SHP77 (cell line): ENCODE measurements around the gene TSPEAR.

ENCODE experiments used
- DNase-seq, 2 experiments: peaks; one replicate each; lab custom pipeline; 2025; lab: John Stamatoyannopoulos, UW

The TSPEAR gene

GRCh38 chr21:44711327-44712202, at the start of gene TSPEAR:
Gene TSPEAR, minus strand, starts transcription at chr21:44711572. Its CDS starts 58 bp downstream, at chr21:44711514.
- DNase-seq, result peak in 1 of 2 experiments; percentile 46

GRCh38 chr21:44760376-44760775, 49.0 kb upstream of the TSPEAR start:
- DNase-seq, result no peak

DNA sequence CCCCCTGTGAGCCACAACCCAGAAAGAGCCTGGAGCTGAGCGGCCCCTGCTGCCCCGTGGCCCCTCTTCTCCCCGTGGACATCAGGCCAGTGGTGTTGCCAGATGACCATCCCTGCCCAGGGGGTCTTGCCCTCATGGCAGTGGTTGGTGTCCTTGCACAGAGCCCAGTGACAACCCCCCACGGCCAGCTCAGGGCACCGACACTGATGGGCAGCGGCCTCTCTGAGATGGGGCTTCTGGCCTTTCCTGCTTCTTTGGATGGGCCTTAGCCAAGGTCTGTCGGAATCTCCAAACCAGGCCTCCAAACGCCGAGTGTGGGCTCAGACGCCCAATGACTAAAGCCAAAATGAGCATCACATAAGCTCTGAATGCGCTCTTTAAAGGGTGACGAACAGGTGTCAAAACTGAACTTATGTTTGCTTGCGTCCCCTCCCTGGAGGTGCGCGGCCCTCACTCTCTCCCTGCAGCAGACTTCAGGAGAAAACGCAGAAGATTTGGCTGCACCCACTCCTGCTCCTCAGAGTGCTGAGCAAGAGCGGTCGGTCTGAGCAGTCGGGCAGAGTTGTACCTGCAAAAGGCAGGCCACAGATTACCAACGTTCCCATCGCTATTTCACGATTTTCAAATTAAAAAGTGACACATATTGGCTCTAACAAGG, 48.4 kb upstream of the TSPEAR start:
- no peak for DNase-seq

DNA sequence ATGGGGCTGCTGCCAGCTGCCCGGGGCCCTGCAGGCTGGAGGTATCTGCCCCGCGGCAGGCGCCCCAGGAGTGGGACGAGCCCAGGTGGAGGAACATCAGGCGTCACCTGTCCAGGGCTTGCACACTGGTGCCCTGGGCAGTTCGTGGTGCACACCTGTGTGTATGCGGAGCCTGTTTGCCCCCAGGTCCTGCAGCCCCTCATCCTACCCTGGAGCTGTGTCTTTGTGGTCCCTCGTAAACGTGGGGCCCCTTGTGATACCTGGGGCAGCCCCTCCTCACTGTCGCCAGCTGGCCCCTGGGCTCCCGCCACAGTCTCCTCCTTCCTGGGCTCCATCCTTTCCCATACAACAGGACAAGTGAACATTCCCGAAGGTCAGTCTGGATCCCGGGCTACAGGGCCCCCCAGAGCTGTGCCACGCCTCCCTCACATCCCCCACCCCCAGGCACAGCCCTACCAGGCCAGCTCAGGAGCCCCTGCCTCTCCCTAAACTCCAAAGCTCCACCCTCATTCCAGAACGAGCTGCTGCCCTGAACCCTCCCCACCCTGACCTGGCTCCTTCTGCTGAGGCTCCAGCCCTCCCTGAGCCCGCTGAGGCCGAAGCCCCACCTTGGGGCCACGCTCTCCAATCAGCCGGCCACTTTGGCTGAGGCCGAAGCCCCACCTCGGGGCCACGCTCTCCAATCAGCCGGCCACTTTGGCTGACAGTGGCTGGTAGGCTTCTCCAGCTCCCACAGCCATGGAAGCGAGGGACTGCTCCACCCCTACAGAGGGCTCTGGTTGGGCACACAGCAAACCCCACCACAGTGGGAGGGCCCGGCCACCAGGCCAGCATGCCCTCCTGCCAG, 47.6 kb upstream of the TSPEAR start:
- DNase-seq, result no peak

GRCh38 chr21:44758141-44758561, 46.8 kb upstream of the TSPEAR start:
- no peak for DNase-seq

DNA sequence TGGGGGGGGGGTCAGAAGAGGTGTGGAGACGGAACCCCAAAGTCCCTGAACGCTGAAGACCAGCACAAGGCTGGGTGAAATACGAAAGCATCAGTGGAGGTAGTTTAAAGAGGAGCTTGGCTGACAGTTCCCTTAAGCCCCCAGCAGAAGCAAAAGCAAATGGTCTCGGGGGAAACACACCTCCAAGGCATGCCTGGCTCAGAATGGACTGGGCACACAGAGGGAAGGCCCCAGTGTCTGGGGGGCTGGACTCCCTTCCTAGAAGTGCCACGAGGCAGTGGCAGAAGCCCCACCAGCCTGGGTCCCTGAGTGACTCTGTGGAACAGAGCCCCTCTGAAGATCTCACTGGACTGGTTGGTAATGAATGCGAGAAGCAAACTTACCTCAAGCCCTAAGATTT, 46.4 kb upstream of the TSPEAR start:
- no peak for DNase-seq

GRCh38 chr21:44756423-44757185, 45.2 kb upstream of the TSPEAR start:
- no peak for DNase-seq

GRCh38 chr21:44755227-44755626, 43.9 kb upstream of the TSPEAR start:
- no peak for DNase-seq

DNA sequence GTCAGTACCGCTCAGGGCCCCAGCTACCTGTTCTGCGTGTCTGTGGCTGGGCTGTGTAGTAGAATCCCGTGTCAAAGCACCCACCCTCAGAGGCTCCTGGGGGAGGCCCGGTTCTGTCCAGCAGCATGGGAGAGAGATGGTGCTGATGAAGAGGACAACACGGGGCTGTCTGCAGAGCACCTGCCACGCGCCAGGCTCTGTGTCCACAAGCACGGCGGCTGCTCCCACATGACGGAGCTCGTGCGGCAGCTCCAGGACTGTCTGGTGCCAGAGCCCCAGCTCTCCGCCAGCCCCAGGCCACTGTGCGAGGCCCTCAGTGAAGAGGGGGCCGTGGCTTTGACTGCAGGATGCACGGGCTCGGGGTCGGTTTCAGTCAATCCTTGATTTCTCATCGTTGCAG, 42.0 kb upstream of the TSPEAR start:
- DNase-seq, result no peak

DNA sequence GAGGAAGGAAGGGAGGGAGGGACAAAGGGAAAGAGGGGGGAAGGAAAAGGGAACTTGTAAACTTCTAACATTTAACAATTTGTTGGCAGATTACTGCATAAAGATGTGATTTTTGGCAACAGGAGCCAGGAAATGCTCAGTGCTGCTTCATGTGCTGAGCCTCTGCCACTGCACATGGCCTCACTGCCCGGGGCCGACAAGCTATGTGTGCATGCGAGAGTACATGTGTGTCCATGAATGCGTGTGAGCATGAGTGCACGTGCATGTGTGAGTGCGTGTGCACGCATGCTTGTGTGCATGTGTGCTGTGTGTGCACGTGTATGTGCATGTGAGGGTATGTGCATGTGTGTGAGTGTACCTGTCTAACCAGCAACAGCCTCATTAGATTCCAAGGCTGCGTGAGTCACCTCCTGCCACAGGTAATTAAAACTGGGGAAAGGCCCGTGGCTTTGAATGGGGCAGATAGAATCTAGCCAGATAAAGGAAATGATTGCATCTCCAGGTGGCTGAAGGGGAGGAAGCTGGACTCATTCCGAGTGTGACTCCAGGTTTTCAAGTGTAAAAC, 41.4 kb upstream of the TSPEAR start:
- DNase-seq, result no peak

DNA sequence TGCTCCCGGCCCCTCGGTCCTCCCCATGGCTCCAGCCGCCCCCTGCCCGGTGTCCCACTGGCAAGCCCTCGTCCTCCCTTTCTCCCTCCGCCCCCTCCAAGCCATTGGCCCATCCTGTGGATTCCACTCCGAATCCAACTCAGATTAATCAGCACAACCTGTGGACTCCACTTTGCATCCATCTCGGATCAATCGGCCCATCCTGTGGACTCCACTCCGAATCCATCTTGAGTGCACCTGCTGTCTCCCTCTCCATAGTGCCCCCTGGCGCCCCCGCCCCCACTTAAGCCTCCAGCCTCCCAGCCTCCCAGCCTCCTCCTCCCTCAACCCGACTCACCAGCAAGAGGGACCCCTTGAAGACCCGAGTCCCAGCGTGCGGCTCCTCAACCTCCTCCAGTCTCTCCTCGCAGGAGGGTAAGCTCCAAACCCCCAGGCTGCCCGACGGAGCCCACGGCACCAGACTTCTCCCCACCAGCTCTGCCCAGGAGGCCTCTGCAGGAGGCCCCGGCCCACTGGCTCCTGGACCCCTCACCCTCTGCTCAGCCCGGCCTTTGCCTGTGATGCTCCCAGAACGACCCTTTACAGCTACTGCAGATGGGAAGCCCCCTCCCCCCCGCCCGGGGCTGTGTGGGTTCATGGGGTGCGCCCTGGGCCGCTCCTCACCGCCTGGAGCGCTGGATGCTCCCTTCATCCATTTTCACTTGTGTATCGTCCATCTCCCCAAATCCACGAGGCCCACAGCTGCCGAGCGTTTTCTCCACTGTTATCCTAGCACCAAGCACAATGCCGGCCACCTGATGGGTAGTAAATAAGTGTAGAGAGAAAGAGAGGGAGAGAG, 40.6 kb upstream of the TSPEAR start:
- DNase-seq, result no peak

GRCh38 chr21:44751186-44751798, 39.9 kb upstream of the TSPEAR start:
- no peak for DNase-seq

- no peak for DNase-seq
These were observed 39.3 kb upstream of the TSPEAR start for GRCh38 chr21:44750675-44751025.

GRCh38 chr21:44749759-44750674, 38.6 kb upstream of the TSPEAR start:
- DNase-seq, result no peak

DNA sequence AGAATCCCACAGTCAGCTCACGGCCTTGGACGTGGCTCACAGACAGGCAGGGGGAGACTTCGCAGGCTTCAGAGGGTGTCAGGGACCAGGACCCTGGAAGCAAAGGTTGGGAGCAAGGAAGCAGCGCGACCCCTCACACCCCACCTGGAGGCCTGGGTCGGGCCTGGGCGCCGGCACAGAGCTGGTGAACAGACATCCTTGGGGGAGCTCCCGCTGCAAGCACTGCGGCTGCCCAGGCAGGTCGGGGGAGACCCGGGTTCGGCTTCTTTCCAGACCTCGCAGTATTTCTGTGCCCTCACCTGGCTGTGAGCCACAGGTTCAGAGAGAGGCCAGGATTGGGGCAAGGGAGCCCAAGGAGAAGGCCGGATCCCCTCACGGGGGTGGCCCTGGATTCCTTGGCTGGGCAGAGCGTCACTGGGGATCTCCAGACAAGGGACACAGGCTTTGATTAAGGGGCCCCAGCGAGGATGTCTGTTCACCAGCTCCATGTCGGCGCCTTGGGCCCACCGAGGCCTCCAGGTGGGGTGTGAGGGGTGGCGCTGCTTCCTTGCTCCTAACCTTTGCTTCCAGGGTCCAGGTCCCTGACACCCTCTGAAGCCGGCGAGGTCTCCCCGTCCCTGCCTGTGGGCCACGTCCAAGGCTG, 37.9 kb upstream of the TSPEAR start:
- no peak for DNase-seq

DNA sequence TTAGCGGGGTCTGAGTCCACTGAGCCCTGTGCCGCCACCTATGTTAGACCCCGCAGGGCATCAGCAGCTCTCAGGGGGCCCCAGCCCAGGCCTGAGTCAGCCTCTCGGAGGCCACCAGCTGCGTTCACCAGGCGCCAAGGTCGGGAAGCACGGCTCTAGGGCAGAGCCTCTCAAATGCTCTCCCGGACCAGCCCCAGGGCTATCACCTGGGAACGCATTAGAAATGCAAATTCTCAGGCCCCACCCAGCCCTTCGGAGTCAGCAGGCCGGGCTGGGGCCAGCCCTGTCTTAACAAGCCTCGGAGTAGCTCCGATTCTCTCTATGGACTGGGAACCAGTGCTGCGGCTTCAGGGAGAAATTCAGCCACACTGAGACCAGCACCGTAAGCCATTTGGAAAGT, 37.2 kb upstream of the TSPEAR start:
- DNase-seq, result no peak

DNA sequence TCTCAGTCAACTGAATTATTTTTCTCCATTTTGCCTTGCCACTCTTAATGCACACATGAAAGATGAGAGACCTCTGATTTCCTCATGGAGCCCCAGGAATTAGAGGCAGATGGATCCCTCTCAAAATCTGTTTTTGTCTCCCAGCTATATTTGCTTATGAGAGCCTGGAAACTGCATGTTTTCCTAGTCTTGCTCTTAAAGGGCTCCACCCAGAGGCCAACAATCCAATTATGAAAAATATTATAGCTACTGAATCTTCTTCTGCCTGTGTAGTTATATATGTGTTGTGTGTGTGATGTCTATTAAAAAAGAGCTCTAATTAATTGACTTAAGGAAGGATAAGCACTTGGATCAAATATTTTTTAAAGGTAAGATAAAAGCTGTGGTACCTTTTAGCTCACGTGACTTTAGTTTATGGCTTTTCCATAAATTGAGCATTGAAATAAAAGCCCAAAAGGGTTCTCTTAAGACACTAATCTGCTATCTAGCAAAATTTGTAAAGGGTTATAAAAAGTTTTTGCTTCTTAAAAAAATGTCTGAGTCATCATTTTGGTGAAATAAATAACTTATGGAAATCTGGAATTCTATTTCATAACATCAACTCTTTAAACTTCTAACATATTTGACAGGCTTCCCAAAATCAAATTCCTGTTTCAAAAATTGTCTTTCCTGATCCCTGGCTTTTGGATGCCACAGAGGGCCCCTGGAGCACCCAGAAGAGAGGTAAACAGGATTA, 31.2 kb upstream of the TSPEAR start:
- peak; percentile 53 to 58 for DNase-seq

DNA sequence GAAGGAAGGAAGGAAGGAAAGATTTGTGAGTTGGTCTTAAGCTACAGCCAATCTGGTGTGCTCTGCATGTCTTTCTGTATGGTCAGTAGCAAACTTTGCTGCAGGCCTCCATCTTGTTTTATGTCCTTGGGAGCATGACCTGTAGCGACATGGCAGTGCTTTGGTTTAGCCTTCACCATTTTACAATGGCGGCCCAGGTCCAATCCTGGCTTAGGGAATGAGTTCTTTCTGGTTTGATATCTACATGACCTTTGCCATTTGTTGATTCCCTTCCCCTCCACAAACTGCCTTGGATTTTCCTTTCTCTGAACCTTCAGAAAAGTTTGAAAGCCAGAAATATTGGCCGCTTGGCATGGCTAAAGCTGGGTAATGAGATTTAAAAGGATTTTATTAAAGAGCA, 30.5 kb upstream of the TSPEAR start:
- no peak for DNase-seq
